Erythroblast (primary cell): ENCODE measurements around the gene GLCE.
"Not testable (repeated sequence)": the region's sequence is repeated elsewhere in the genome, so short reads cannot be mapped to it uniquely, and the experiment has no call there.

Experiments
- DNase-seq, 2 experiments: peaks; one replicate each; lab custom pipeline; 2025; lab: John Stamatoyannopoulos, UW
- GATA1 ChIP-seq: IDR thresholded peaks from 2 replicates; pipeline ENCODE4 v1.6.1; 2011; ENCODE audit warnings: low read depth, mild to moderate bottlenecking, control low read depth, low read length, moderate library complexity
- POLR2A ChIP-seq: IDR thresholded peaks from 2 replicates; pipeline ENCODE4 v1.6.1; 2011; ENCODE audit warnings: mild to moderate bottlenecking, low read length

The GLCE gene

DNA sequence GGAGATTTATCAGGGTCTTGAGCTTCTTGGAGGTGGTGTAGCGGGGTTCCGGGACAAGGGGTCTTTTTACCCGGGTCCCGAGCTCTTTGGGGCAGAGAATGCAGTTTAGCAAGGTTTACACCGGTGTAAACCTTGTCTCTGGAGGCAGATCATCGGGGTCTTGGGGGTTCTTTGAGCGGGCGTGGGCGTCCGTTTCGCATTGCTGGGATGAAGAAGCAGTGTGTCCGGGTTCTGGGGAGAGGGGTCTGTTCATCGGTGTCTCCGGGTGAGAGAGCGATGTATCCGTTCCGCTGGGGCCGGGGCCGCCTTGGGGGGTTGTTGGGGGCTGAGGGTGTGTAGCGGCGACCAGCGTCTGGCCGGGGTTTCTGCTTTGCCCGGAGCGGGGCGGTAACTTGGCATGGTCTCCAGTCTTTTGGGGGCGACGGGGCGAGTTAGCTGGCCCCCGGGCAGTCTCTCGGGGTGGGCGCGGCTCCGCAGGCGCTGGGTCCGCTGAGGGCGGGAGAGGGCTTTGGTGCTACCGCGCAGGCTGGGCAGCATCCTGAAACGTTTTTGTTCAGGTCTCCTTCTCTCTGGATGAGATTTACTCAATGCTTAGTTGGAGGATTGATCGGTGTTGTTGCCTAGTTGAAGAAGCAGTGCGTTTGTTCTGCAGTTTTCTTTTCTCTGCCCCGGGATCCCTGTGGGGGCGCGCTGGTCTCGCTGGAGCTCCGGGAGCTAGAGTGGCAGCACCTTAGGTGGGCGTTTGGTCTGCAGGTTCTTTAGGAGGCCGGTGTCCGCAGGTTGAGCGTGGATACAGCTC lies 843 bp downstream of the GLCE start:
- peak; percentile 61 to 69 for DNase-seq
- no peak for TF ChIP-seq POLR2A
- no peak for TF ChIP-seq GATA1

GRCh38 chr15:69161878-69162213 lies 1.4 kb downstream of the GLCE start:
- peak; percentile 49 to 68 for DNase-seq
- TF ChIP-seq POLR2A (no peak), GATA1 (no peak)

DNA sequence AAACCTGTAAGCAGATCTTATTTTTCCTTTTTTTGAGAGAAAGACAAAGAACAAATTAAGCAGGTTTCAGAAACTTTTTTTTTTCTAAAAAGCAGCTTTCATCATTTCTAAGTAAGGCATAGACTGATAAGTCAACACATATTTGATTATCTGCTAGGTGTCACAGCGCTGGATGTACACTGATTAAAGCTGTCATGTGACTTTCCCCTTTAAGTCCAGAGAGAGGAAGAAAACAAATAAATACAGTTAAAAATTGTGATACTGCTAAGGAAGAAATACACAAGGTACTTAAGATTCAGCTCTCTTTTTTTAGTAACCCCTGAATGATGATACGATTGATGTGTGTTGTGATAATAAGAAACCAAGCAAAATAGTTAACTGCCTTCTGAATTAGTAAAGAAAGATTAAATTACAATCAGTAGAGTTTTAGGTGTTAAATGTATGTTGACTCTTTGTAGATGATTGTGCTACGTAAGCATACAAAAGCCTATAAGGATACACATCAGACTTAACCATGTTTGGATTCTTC lies 2.8 kb downstream of the GLCE start:
- no peak for TF ChIP-seq GATA1
- TF ChIP-seq POLR2A = no peak
- peak; percentile 73 to 88 for DNase-seq

DNA sequence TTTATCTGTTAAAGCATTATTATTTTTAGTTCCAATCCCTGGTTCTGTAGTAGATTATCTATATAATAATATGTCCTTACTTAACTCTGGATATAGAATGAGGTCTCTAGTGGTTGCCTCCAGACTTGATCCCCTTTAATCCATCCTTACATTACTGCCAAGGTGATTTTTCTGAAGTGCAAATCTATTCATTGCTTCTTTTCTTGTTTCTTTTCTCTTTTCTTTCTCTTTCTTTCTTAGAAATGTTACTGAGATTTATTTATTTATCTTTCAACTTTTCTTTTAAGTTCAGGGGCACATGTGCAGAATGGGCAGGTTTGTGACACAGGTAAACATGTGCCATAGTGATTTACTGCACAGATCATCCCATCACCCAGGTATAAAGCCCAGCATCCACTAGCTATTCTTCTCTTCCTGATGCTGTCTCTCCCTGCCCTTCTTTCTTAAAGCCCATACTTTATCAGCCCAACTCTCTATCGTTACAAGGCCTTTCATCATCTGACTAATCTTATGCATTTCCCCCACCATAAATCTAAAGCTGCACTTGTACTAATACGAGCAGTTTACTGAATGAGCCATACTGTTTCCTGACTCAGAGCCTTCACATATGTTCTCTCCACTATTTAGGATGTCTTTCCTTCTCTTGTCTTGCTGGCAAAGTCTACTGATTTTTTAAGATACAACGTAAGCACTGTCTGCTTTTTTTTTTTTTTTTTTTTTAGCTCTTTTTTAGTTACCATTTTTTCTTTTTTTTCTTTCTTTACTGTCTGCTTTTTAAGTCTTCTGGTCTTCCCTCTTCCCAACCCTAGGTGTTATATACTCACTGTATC lies 4.6 kb downstream of the GLCE start:
- peak; percentile 61 to 80 for DNase-seq

GRCh38 chr15:69165637-69166025 lies 5.2 kb downstream of the GLCE start:
- TF ChIP-seq POLR2A = no peak
- TF ChIP-seq GATA1 = no peak
- no peak for DNase-seq

More for the DNA sequence above, 4.6 kb downstream of the GLCE start:
- TF ChIP-seq GATA1 = no peak
- no peak for TF ChIP-seq POLR2A

DNA sequence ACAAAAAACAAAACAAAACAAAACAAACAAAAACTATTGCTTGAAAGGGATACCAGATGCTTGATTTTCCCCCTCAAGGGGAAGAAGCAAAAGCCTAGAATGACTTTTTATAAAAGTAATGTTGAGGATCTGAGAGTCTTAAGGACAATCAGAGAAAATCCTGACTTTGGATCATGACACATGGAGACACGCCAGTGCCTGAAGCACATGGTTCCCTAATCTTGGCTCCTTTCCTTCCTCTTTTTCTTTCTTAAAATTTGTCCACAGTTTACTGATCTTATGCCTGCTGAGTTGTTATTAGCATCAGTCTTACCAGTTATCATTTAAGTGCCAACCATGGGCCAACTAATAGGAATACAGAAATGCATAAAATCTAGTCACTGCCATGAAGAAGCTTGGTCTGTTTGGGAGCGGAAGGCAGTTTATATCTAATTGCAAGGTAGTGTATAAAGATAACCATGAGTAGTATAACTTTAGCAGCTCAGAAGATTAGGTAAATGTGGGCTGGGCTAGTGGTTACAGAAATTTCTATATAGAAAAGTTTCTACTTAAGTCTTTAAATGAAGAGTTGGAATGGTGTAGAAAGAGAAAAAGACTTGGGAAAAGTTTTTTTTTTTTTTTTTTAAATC lies 6.9 kb downstream of the GLCE start:
- peak in 1 of 2 experiments; percentile 16 for DNase-seq
- TF ChIP-seq POLR2A (no peak), GATA1 (no peak)

DNA sequence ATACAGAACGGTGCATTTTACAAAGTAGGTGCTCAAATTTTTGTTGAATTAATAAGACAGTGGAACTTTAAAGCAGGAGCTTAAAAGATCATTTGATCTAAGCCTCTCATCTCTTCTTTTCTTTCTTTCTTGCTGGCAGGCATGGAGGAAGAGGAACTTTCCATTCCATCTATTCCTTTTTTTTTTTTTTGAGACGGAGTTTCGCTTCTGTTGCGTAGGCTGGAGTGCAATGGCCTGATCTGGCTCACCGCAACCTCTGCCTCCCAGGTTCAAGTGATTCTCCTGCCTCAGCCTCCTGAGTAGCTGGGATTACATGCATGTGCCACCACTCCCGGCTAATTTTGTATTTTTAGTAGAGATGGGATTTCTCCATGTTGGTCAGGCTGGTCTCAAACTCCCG lies 7.9 kb downstream of the GLCE start:
- not testable (repeated sequence) for DNase-seq

GRCh38 chr15:69169540-69169939 lies 9.1 kb downstream of the GLCE start:
- not testable (repeated sequence) for DNase-seq

- TF ChIP-seq GATA1 = no peak
- no peak for TF ChIP-seq POLR2A
- no peak for DNase-seq
These were observed 10.2 kb downstream of the GLCE start for GRCh38 chr15:69170597-69170996.

DNA sequence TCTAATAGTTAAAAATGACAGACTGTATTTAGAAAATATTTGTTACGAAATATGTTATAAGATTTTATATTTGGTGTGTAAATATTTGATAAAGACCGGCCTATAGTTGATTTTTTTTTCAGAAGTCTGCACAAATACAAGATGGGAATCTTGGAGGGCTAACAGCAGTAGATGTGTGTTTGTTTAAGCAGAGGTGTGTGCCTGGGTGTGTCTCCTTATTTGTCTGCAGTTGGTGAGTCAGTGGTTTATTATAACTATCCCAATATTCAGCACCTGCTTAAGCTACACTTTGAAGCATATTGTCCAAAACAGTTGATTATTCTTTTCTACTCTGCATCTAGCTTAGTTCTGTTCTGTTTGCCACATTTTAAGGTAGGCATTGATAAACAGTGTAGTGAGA lies 12.4 kb downstream of the GLCE start:
- TF ChIP-seq POLR2A (no peak), GATA1 (no peak)
- DNase-seq = no peak

DNA sequence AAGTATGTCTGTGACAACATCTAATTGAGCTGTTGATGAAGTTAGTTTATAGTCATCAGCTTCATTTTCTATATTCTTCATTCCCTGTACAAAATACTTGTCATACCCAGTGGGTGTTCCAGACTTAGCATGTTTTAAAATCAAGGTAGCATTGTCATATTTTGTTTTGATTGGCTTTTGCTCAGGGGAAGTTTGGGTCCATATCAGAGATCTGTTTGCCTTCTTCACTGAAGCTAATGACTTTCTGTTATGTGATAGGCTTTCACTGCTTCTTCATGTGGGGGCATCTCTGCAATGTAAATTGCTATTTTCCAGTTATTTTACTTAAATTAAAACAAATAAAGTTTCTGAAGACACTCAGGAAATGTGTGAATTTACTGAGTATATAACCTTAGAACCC lies 15.1 kb downstream of the GLCE start:
- TF ChIP-seq POLR2A (no peak), GATA1 (no peak)
- DNase-seq = no peak

- no peak for DNase-seq
- no peak for TF ChIP-seq GATA1
- TF ChIP-seq POLR2A = no peak
These were observed 21.0 kb downstream of the GLCE start for GRCh38 chr15:69181424-69181823.

DNA sequence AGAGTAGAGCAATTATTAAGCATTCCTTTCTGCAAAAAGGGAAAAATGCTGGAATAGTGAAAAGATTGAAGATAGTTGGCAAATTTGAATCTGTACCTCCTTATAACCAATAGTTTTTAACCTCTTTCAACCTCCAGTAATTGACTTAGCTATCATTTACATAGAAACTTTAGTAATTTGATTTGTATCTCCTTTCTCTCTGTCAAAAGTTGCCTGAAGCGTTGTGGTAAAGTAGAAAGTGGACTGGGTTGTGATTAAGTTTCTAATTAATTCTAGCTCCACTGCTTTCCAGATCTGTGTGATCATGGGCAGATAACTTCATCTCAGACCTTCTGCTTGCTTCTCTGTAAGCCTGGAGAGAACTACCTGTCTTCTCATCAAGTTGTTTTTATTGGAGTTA lies 24.8 kb downstream of the GLCE start:
- TF ChIP-seq POLR2A = no peak
- TF ChIP-seq GATA1 = no peak
- no peak for DNase-seq

DNA sequence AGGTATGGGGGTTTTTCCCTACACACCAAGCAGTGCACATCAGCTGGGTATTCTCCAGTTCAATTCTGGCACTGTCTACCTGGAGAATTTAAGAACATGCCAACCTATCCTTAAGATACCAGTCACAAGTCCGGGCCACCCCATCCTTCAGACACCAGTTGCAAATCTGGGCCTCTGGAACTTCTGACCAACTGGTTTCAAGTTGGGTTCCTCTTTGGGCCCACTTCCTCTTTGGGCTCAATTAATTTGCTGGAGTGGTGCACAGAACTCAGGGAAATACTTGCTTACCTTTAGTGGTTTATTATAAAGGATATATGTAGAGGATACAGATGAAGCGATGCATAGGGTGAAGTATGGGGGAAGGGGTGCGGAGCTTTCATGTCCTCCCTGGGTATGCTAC lies 25.3 kb downstream of the GLCE start:
- no peak for DNase-seq

More for the DNA sequence above, 25.3 kb downstream of the GLCE start:
- TF ChIP-seq POLR2A = no peak
- no peak for TF ChIP-seq GATA1
